Measurements from ENCODE around the gene PRDM16. TPM values are rescaled to one million over a fixed set of nuclear protein-coding genes. Genes with fewer than 3 reads are reported as not detected.

Gene PRDM16
- total and polyA plus RNA-seq, 2 of the 13 experiments (the other 11 are each of a cell fraction or from before 2014, with no cell fraction given) = 0.15 to 0.81 TPM

- TF ChIP-seq ZNF710 (CRISPR knock-in tag; IDR thresholded peaks at IDR 0.05; ENCODE audit: borderline replicate concordance) (no peak), ZNF234 (CRISPR knock-in tag; conservative IDR thresholded peaks at IDR 0.05) (no peak), ZNF704 (CRISPR knock-in tag; IDR thresholded peaks at IDR 0.05; ENCODE audit: borderline replicate concordance) (no peak), XBP1 (CRISPR knock-in tag; IDR thresholded peaks at IDR 0.05) (no peak), ARNT2 (CRISPR knock-in tag; IDR thresholded peaks at IDR 0.05; ENCODE audit: low read depth) (peak; percentile 41; the same call in 1 of the 2 replicates), KLF11 (CRISPR knock-in tag; IDR thresholded peaks at IDR 0.05) (no peak), CREBL2 (CRISPR knock-in tag; IDR thresholded peaks at IDR 0.05; ENCODE audit: borderline replicate concordance) (no peak), SOX13 (IDR thresholded peaks at IDR 0.05) (no peak), SOX13 (CRISPR knock-in tag; conservative IDR thresholded peaks at IDR 0.05 in 1 of 2, IDR thresholded peaks at IDR 0.05 in 1 of 2) (0 out of 4 replicates have a peak, but pooled peaks of 1 of the 2 experiments have one; percentile 30), FOXA3 (CRISPR knock-in tag; IDR thresholded peaks at IDR 0.05) (no peak), ZNF83 (CRISPR knock-in tag; IDR thresholded peaks at IDR 0.05; ENCODE audit: borderline replicate concordance) (no peak), ZFP37 (CRISPR knock-in tag; IDR thresholded peaks at IDR 0.05; ENCODE audit: borderline replicate concordance) (no peak), CBX5 (CRISPR knock-in tag; IDR thresholded peaks at IDR 0.05; ENCODE audit: borderline replicate concordance) (no peak), TRIM24 (CRISPR knock-in tag; IDR thresholded peaks at IDR 0.05) (no peak), ATF4 (CRISPR knock-in tag; IDR thresholded peaks at IDR 0.05) (no peak), ZSCAN9 (CRISPR knock-in tag; IDR thresholded peaks at IDR 0.05; ENCODE audit: borderline replicate concordance) (no peak), SOX5 (CRISPR knock-in tag; IDR thresholded peaks at IDR 0.05; ENCODE audit: borderline replicate concordance) (no peak), ZNF274 (CRISPR knock-in tag; IDR thresholded peaks at IDR 0.05) (no peak), EP300 (IDR thresholded peaks at IDR 0.05; ENCODE audit: low read depth in 2 of 2, low read length in 2 of 2) (peak in 1 of 2 experiments; percentile 19; a peak in 1 of 4 replicates), EP300 (CRISPR knock-in tag; IDR thresholded peaks at IDR 0.05; ENCODE audit: borderline replicate concordance) (no peak), NR2F2 (IDR thresholded peaks at IDR 0.05; ENCODE audit: borderline replicate concordance, low read depth) (no peak), ZNF788 (CRISPR knock-in tag; IDR thresholded peaks at IDR 0.05; ENCODE audit: borderline replicate concordance) (no peak), TBX3 (IDR thresholded peaks at IDR 0.05; ENCODE audit: borderline replicate concordance) (no peak), BHLHE40 (IDR thresholded peaks at IDR 0.05; ENCODE audit: low read length) (no peak), CBX1 (IDR thresholded peaks at IDR 0.05; ENCODE audit: low read depth) (no peak), ZSCAN31 (CRISPR knock-in tag; IDR thresholded peaks at IDR 0.05; ENCODE audit: low read depth) (0 out of 2 replicates have a peak, but pooled peaks have one; percentile 2), MAFG (CRISPR knock-in tag; IDR thresholded peaks at IDR 0.05) (no peak)
These were observed 101.8 kb downstream of the PRDM16 start (continued) for GRCh38 chr1:3170561-3171453.
